IPS DF 6.9 (cell line): ENCODE results near the gene SETD2.

Experiments
- DNase-seq: peaks from one replicate; pipeline ENCODE4 v3.0.0-alpha.2; 2013; ENCODE audit warnings: low read depth, low spot score
- H3K27ac ChIP-seq: one replicate; pipeline ENCODE4 v1.5.1; 2013; ENCODE audit warnings: low read length, control low read depth
- H3K27me3 ChIP-seq: 2 replicates; pipeline ENCODE4 v1.6.1; 2013; ENCODE audit warnings: mild to moderate bottlenecking, low read length; ENCODE audit not compliant: control insufficient read depth, insufficient read depth
- H3K36me3 ChIP-seq: 2 replicates; pipeline ENCODE4 v1.6.1; 2013; ENCODE audit warnings: low read length; ENCODE audit not compliant: control insufficient read depth, insufficient read depth
- H3K4me1 ChIP-seq: 2 replicates; pipeline ENCODE4 v1.6.1; 2013; ENCODE audit warnings: low read length; ENCODE audit not compliant: control insufficient read depth, insufficient read depth
- H3K4me3 ChIP-seq: 2 replicates; pipeline ENCODE4 v1.5.1; 2013; ENCODE audit warnings: mild to moderate bottlenecking, low read length
- H3K9me3 ChIP-seq: 2 replicates; pipeline ENCODE4 v1.6.1; 2013; ENCODE audit warnings: low read length, inconsistent platforms; ENCODE audit not compliant: control insufficient read depth, insufficient read depth
- WGBS: extraction: QIAGEN DNeasy Blood & Tissue Kit; methylation state at CpG from one replicate; pipeline ENCODE4 v1.1.7; 2013; ENCODE audit warnings: mixed read lengths, missing lambda C conversion rate; ENCODE audit not compliant: insufficient read length, insufficient coverage; 5-methylcytosine and 5-hydroxymethylcytosine counted together

SETD2 gene

DNA sequence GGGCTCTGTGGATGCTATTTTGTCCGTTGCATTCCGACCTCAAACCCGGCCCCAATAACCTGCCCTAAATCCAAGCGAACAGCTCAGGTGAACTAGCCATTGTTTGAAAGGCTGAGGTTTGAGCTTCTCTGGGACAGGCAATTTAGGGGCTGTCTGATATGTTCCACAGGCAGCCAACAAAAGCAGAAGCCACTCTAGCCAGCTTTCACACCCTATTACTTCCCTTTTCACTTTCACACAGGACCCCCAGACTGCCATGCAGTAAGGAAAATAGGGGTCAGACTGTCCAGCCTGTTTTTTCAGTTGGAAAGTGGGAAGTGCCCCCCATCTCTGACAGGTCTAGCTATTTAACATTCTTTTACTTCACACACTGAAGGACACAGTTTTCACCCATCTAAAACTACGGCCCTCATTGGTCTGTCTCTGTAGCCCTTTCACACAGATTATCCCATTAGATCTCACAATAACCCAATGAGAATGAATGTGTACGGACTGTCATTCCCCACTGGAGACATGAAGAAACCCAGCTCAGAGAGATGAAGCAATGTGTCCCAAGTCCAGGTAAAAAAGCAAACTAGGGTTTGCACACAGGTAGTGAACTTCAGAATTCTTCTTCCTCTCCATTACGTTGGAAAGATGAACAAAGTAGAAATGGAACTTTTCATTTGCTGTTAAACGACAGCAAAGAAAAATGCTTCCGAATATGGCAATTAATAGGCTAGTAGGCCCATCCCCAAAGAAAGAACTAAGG, 189.3 kb downstream of the SETD2 start:
- Histone ChIP-seq H3K27me3 (no peaks in the 10 kb centered on the region), H3K36me3 (no peaks in the 10 kb centered on the region), H3K27ac (no peak overlapping the region), H3K9me3 (no peaks in the 10 kb centered on the region), H3K4me3 (no peak overlapping the region), H3K4me1 (no peaks in the 10 kb centered on the region)
- no peak for DNase-seq
- no CpG with 5 or more reads among the region's 9 CpGs for WGBS

DNA sequence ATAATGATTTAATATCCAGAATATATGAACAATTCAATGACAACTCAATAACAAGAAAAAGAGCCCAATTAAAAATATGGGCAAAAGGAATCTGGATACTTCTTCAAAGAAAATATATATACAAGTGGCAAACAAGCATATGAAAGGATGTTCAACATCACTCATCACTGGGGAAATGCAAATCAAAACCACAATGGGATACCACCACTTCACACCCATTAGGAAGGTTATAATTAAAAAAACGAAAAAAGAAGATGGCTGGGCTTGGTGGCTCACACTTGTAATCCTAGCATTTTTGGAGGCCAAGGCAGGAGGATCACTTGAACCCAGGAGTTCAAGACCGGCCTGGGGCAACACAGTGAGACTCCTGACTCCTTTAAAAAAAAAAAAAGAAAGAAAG, 191.5 kb downstream of the SETD2 start:
- no peaks in the 10 kb centered on the region for H3K9me3 ChIP-seq
- no peaks in the 10 kb centered on the region for H3K27me3 ChIP-seq
- DNase-seq = no peak
- WGBS = no CpG with 5 or more reads among the region's 2 CpGs
- H3K27ac ChIP-seq = no peak overlapping the region
- no peaks in the 10 kb centered on the region for H3K4me1 ChIP-seq
- H3K4me3 ChIP-seq = no peak overlapping the region
- H3K36me3 ChIP-seq = no peaks in the 10 kb centered on the region

DNA sequence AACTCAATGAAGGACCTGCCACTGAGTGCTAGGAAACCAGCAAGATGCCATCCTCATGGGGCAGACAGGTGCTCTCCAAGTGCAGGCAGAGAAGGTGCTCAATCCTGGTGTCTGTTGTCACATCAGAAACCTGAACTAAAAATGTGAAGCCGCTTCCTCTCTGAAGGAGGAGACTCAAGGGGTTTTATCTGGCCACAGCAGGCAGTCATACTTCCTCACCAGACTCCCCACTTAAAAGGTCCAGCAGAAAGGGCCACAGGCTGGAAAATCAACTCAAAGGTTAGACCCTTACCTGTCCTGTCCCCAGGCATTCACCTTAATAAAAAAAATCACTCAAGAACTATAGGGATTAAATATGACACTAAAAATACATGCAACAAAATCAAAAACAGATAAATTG, 192.2 kb downstream of the SETD2 start:
- H3K36me3 ChIP-seq = no peaks in the 10 kb centered on the region
- no peak overlapping the region for H3K4me3 ChIP-seq
- no peak overlapping the region for H3K27ac ChIP-seq
- no peaks in the 10 kb centered on the region for H3K9me3 ChIP-seq
- no peak for DNase-seq
- no peaks in the 10 kb centered on the region for H3K27me3 ChIP-seq
- H3K4me1 ChIP-seq = no peaks in the 10 kb centered on the region
- WGBS = no CpG with 5 or more reads among the region's 1 CpG

DNA sequence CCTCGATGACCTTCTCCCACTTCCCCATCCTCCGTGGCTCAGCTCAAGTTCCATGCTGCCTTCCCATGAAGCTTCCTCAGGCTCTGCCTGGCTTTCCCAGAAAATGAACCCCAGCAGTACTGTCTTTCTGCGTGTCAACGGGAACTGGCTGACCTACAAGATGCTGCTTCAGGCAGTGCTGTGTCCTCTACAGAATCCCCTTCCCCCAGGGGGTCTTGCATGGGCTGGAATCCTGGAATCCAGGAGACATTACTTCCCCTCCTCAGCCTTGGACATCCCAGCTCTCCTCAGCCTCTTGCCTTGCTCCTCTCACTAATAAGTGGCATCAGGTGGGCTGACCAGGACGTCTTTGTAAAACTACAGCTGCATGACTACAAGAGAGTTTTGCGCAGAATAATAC, 192.8 kb downstream of the SETD2 start:
- Histone ChIP-seq H3K27ac (no peak overlapping the region), H3K27me3 (no peaks in the 10 kb centered on the region), H3K4me3 (no peak overlapping the region), H3K9me3 (no peaks in the 10 kb centered on the region), H3K4me1 (no peaks in the 10 kb centered on the region), H3K36me3 (no peaks in the 10 kb centered on the region)
- no CpG with 5 or more reads among the region's 6 CpGs for WGBS
- no peak for DNase-seq

DNA sequence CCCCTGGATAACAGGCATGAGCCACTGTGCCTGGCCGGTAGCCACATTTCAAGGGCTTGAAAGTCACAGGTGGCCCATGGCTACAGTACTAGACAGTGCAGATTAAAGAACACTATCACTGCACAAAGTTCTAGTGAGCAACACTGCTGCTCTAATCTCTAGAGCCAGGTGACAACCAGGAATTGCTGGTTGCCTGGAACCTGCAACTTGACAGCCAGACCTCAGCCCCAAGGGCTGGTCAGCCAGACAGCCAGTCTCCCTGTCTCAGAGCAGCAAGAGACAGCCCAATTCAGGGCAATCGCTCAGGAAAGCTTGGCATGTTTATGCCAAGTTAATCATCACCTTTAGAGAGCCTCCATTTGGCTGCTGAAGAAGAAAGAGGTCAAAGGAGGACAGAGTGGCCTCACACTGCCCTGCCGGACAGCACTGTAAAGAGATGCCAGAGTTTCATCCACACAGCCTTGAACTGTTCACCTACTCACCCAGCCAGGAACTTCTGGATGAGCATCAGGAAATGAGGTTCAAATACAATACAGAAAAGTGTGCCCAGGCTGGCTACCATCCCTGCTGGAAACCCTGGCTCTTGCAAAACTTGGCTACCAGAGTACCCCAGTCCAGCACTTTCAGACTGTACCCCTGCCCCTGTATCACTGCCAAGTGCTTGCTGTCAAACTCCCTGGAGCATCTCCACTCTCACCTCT, 193.4 kb downstream of the SETD2 start:
- no peaks in the 10 kb centered on the region for H3K36me3 ChIP-seq
- H3K27ac ChIP-seq = no peak overlapping the region
- no CpG with 5 or more reads among the region's 3 CpGs for WGBS

DNA sequence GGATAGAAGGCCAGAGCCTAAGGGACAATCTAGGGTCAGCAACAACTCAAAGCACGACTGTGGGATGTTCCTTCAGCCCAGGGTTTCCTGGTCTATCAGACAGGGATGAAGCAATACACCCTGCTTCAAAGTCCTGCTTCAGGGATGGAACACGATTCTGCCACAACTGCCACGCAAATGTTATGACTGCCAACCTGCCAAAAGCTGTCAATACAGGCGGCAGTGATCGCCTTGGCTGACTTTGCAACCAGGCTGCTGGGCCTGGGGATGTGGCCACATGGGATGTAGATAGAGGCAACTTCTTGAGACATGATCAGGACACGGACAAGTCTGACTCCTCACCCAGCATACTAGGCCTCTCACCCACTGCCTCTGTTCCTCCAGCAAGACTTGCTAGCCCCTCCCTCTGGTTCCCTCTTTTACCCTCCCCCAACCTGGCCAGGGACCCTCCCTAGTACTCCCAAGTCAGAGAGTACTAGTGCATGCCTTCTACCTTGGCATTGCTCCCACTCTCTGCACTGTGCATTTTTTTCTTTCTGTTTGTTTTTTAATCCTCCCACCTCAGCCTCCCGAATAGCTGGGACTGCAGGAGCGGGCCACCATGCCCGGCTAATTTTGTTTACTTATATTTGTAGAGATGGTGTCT, 195.0 kb downstream of the SETD2 start:
- H3K36me3 ChIP-seq = no peaks in the 10 kb centered on the region

More for the DNA sequence above, 193.4 kb downstream of the SETD2 start:
- no peaks in the 10 kb centered on the region for H3K4me1 ChIP-seq
- no peaks in the 10 kb centered on the region for H3K9me3 ChIP-seq
- H3K4me3 ChIP-seq = no peak overlapping the region
- no peaks in the 10 kb centered on the region for H3K27me3 ChIP-seq
- no peak for DNase-seq

DNA sequence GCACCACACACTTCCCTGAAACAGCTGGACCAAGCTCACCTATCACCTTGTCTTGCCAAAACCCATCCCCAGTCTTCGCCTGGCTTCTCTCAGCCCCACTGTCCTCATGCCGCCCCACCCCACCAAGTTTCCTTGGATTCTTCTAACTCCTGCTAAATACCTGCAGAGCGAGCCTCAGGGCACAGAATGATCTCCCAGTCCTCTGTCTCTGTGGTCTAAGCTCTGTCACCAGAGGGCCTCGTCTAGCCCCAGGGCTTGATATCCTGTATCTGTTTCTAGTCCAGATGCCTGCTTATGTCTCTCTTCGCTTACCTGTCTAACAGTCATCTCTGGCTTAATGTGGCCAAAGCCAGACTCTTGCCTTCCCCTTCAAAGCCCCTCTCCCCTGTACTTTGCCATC, 197.1 kb downstream of the SETD2 start:
- Histone ChIP-seq H3K27me3 (no peaks in the 10 kb centered on the region), H3K27ac (no peak overlapping the region), H3K36me3 (no peaks in the 10 kb centered on the region; the same call in 1 of the 2 replicates), H3K9me3 (no peaks in the 10 kb centered on the region), H3K4me1 (no peaks in the 10 kb centered on the region), H3K4me3 (no peak overlapping the region)
- WGBS = no CpG with 5 or more reads among the region's 5 CpGs
- DNase-seq = no peak

More for the DNA sequence above, 195.0 kb downstream of the SETD2 start:
- no peaks in the 10 kb centered on the region for H3K4me1 ChIP-seq
- WGBS = no CpG with 5 or more reads among the region's 9 CpGs
- H3K27me3 ChIP-seq = no peaks in the 10 kb centered on the region
- no peaks in the 10 kb centered on the region for H3K9me3 ChIP-seq
- no peak for DNase-seq
- H3K27ac ChIP-seq = no peak overlapping the region
- H3K4me3 ChIP-seq = no peak overlapping the region
